AG04450 (cell line): ENCODE measurements around the gene PTPRG. TPM values are rescaled to one million over a fixed set of nuclear protein-coding genes. Genes with fewer than 3 reads are reported as not detected.

Experiments
- CTCF ChIA-PET: fragments of 300-600, 350-600 bp; formaldehyde crosslinking; extraction: SDS; loops from one replicate; lab custom pipeline; 2022; ENCODE audit warnings: antibody characterized with exemption, inconsistent platforms; lab: Charles Lee
- POLR2A ChIA-PET: fragments of 350-600 bp; formaldehyde crosslinking; extraction: SDS; loops from one replicate; lab custom pipeline; 2021; ENCODE audit warnings: antibody characterized with exemption, inconsistent platforms; lab: Yijun Ruan, JAX
- DNase-seq: peaks from one replicate; pipeline ENCODE4 v3.0.0-alpha.2; 2011; ENCODE audit warnings: low read depth, low spot score
- H3K27ac ChIP-seq: one replicate; pipeline ENCODE4 v1.5.1; 2012; ENCODE audit warnings: low read depth, low read length, control low read depth
- H3K27me3 ChIP-seq: one replicate; pipeline ENCODE4 v1.6.0; 2012; ENCODE audit warnings: low read length; ENCODE audit not compliant: control insufficient read depth, insufficient read depth
- H3K4me3 ChIP-seq: 2 replicates; pipeline ENCODE4 v1.5.1; 2011; ENCODE audit warnings: mild to moderate bottlenecking, low read depth, low read length, control low read depth
- H3K9me3 ChIP-seq: 2 replicates; pipeline ENCODE4 v1.5.1; 2012; ENCODE audit warnings: low read length; ENCODE audit not compliant: control insufficient read depth, insufficient read depth
- polyA plus RNA-seq: library from polyadenylated mRNA; depleted of rRNA; stranded (reverse); fragments of >200 nt; gene quantifications from 2 replicates; pipeline ENCODE4 v1.2.3, GENCODE V29; 2011
- TF ChIP-seq, protein P1 (sequence below): IDR thresholded peaks from 2 replicates; pipeline ENCODE4 v1.5.1; 2011; ENCODE audit warnings: low read depth, low read length, control low read depth, inconsistent platforms

PTPRG gene
- polyA plus RNA-seq, 1 experiment, result 26.5 TPM

DNA sequence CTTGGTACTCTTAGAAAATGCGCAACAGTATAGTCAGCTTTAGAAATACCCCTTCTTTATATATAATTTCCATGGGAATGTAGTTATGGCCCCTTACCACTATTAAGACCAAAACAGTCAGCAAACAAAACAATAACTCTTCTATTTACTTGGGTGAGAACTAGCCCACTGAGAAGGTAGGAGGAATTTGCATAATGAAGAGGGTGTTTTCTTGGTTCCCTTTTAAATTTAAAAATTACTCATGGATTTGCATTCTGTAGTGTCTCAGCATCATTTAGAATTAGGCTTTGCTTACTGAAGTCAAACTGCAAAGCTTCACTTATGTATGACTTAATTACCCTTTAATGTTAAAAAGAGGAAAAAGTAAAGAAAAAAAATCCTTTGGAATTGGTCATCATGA lies 350.8 kb downstream of the PTPRG start:
- ChIA-PET POLR2A (no interaction called here), CTCF (interaction anchor here (1.1 kb wide), 1 partner anchor 24 kb away, joined by 4 read pairs; no protein-coding TSS in a partner anchor)
- Histone ChIP-seq H3K4me3 (no peak overlapping the region), H3K27me3 (no peaks in the 10 kb centered on the region), H3K27ac (no peak overlapping the region), H3K9me3 (no peaks in the 10 kb centered on the region)
- TF ChIP-seq, protein P1, sequence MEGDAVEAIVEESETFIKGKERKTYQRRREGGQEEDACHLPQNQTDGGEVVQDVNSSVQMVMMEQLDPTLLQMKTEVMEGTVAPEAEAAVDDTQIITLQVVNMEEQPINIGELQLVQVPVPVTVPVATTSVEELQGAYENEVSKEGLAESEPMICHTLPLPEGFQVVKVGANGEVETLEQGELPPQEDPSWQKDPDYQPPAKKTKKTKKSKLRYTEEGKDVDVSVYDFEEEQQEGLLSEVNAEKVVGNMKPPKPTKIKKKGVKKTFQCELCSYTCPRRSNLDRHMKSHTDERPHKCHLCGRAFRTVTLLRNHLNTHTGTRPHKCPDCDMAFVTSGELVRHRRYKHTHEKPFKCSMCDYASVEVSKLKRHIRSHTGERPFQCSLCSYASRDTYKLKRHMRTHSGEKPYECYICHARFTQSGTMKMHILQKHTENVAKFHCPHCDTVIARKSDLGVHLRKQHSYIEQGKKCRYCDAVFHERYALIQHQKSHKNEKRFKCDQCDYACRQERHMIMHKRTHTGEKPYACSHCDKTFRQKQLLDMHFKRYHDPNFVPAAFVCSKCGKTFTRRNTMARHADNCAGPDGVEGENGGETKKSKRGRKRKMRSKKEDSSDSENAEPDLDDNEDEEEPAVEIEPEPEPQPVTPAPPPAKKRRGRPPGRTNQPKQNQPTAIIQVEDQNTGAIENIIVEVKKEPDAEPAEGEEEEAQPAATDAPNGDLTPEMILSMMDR, result no peak
- DNase-seq, result no peak

DNA sequence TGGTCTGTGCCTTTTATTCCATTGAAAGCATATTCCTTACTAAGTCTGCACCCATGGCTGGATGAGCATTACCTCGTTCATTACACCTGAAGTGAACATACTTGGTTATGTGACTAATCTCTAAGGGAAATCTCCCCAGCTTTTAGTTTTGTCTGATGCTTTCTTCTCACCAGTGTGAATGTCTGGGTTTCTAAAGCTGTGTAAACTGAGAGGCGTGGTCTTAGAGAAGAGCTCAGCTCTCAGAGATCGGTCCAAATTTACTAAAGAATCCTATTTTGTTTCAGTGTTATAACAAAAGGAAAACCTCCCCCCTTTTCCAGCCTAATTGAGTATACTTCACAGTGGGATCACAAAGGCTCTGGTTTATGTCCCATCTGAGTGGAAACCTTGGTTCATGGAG lies 352.3 kb downstream of the PTPRG start:
- no peak for DNase-seq
- CTCF ChIA-PET, result no interaction called here
- no peak overlapping the region for H3K27ac ChIP-seq
- H3K27me3 ChIP-seq, result no peaks in the 10 kb centered on the region
- H3K9me3 ChIP-seq, result no peaks in the 10 kb centered on the region
- TF ChIP-seq, protein P1, result no peak
- POLR2A ChIA-PET, result no interaction called here
- no peak overlapping the region for H3K4me3 ChIP-seq

DNA sequence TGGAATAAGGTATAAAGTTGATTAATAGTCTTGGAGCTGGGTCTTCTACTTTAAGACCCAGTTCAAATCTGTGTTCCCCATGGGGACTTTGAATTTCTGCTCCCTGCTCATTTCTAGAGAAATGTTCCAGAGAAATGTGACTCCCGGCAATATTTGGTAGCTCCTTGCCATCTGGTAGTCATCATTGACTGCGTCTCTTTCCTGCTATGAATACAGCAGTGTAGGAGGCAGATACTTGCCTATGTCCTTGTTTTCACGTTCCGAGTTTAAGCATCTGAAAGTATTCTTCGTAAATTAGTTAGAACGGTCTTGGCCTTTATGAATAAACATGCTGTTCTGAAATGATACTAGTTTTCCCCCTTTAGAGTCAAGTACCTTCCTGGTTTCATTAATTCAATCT lies 352.9 kb downstream of the PTPRG start:
- no peaks in the 10 kb centered on the region for H3K9me3 ChIP-seq
- CTCF ChIA-PET, result no interaction called here
- POLR2A ChIA-PET, result no interaction called here

DNA sequence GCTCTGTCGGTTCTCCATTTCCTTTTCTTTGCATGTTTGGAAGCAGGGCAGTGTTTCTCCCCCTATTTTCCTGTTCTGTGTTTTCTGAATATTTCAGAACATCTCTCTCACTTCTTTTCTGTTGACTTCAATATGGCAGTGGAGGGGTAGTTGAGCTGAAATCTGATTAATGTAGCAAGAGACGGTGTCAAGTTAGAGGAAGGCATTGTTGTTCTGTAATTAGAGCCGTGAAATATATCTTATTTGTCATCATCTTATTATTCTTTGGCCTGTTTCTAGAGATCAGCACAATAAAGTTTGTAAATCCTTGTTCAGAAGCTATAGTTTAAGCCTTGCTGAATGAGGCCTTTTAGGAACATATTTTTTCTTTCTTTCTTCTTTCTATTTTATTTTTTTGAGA lies 353.9 kb downstream of the PTPRG start:
- TF ChIP-seq, protein P1, result no peak
- Histone ChIP-seq H3K9me3 (no peaks in the 10 kb centered on the region), H3K27me3 (no peaks in the 10 kb centered on the region), H3K4me3 (no peak overlapping the region), H3K27ac (no peak overlapping the region)
- ChIA-PET POLR2A (no interaction called here), CTCF (no interaction called here)
- DNase-seq, result no peak

More for the DNA sequence above, 352.9 kb downstream of the PTPRG start:
- no peak for DNase-seq
- H3K27ac ChIP-seq, result no peak overlapping the region
- TF ChIP-seq, protein P1, result no peak
- H3K27me3 ChIP-seq, result no peaks in the 10 kb centered on the region
- no peak overlapping the region for H3K4me3 ChIP-seq

DNA sequence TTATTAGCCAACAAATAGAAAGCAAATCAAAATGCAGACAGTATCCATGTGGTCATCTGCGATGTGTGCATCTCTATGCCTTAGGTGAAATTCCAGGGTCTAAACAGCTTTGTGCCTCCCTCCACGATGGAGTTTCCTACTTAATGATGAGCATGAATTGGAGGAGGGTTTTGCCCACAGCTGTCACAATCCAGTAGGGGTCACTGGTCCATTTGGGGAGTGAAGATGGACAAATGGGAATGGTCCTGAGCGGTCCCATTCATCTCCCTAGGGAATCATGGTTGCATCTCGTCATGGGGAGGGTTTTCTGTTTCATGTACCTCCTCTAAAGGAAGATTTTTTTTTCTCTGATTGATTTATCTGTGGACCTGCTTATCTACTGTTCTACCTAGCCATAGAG lies 358.0 kb downstream of the PTPRG start:
- Histone ChIP-seq H3K27me3 (no peaks in the 10 kb centered on the region), H3K4me3 (no peak overlapping the region), H3K27ac (no peak overlapping the region), H3K9me3 (no peaks in the 10 kb centered on the region)
- ChIA-PET CTCF (interaction anchor here (1.1 to 1.7 kb wide), 3 partner anchors 12 to 355 kb away, joined by 3 to 5 read pairs (median 4); no protein-coding TSS in a partner anchor), POLR2A (no interaction called here)
- TF ChIP-seq, protein P1, result no peak
- no peak for DNase-seq
